ENCODE data around the gene SOBP. TPM values are rescaled to one million over a fixed set of nuclear protein-coding genes. Genes with fewer than 3 reads are reported as not detected.

SOBP gene
- total and polyA plus RNA-seq, 10 donors: 0.87 to 7.8 (median 4.9) TPM

DNA sequence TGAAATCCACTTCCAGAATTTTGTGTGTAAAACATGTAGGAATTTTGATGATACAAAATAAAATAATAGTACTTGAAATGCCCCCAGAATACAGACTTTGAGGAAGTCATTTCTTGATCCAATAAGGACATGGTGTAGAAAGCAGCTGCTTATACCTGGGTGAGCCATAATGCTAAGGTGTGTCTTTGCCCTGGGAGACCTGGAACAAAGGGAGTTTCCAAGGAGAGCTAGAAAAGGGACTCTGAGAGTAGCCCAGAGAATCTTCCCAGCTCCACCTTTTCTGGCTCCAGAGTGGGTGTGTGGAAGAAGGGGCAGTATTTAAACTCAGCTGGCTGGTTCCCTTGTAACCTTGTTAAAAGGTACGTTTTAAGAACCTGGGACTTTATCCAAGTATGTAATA is 77.7 kb downstream of the SOBP start:
- no peaks in the 10 kb centered on the region for H3K9me3 ChIP-seq
- WGBS, 5 donors: 71 to 93% (median 79%) methylated on average over 1 of the region's 1 CpG
- no peaks in the 10 kb centered on the region for H3K27me3 ChIP-seq (replicated peaks in 1 of 7)
- H3K4me1 ChIP-seq: no peaks in the 10 kb centered on the region
- no peaks in the 10 kb centered on the region for H3K36me3 ChIP-seq
- no peak for TF ChIP-seq CTCF (IDR thresholded peaks at IDR 0.05 in 8 of 11, conservative IDR thresholded peaks at IDR 0.05 in 3 of 11)
- no peak for TF ChIP-seq POLR2A (IDR thresholded peaks at IDR 0.05)
- no peak for TF ChIP-seq POLR2AphosphoS5 (IDR thresholded peaks at IDR 0.05)
- H3K4me3 ChIP-seq: no peak overlapping the region
- no peak overlapping the region for H3K27ac ChIP-seq
- intact Hi-C loops (cut with DNase I; ENCODE audit: low total_unique reads): no loop called here
- DNase-seq: no peak

- Histone ChIP-seq H3K9me3 (no peaks in the 10 kb centered on the region), H3K27me3 (replicated peaks in 1 of 7) (no peaks in the 10 kb centered on the region), H3K36me3 (no peaks in the 10 kb centered on the region), H3K27ac (no peak overlapping the region), H3K4me1 (no peaks in the 10 kb centered on the region), H3K4me3 (no peak overlapping the region)
- DNase-seq: no peak
- intact Hi-C loops (cut with DNase I; ENCODE audit: low total_unique reads): no loop called here
- 87 to 96% (median 90%) methylated on average over 9 of the region's 9 CpGs for WGBS, 5 donors
- TF ChIP-seq POLR2AphosphoS5 (IDR thresholded peaks at IDR 0.05) (no peak), POLR2A (IDR thresholded peaks at IDR 0.05) (no peak), CTCF (IDR thresholded peaks at IDR 0.05 in 8 of 11, conservative IDR thresholded peaks at IDR 0.05 in 3 of 11) (no peak)
Measured at GRCh38 chr6:107569473-107569872, 79.6 kb downstream of the SOBP start.

DNA sequence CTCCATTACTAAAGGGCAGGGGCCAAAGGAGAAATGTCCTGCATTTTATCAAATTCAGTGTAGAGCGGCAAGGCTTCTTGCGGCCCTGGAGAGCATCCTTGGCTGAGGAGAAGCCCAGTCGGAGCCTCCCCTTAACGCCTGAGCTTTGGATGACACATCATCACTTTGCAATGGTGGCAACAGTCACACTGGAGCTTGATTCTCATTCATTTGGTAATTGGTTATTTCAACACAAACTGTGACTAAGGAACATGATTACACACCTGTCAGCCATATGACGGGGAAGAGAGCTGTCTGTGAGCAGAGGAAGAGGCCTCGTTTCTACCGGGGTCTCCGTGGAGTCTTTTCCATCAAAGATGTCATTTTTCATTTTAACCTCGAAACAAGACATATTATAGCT is 81.4 kb downstream of the SOBP start:
- TF ChIP-seq CTCF (IDR thresholded peaks at IDR 0.05 in 8 of 11, conservative IDR thresholded peaks at IDR 0.05 in 3 of 11) (no peak), POLR2AphosphoS5 (IDR thresholded peaks at IDR 0.05) (no peak), POLR2A (IDR thresholded peaks at IDR 0.05) (no peak)
- Histone ChIP-seq H3K27me3 (replicated peaks in 1 of 7) (no peaks in the 10 kb centered on the region), H3K9me3 (no peaks in the 10 kb centered on the region), H3K36me3 (no peaks in the 10 kb centered on the region), H3K27ac (no peak overlapping the region), H3K4me3 (no peak overlapping the region), H3K4me1 (no peaks in the 10 kb centered on the region)
- no peak for DNase-seq
- intact Hi-C loops (cut with DNase I; ENCODE audit: low total_unique reads): no loop called here
- 89 to 97% (median 90%) methylated on average over 9 of the region's 9 CpGs for WGBS, 5 donors

DNA sequence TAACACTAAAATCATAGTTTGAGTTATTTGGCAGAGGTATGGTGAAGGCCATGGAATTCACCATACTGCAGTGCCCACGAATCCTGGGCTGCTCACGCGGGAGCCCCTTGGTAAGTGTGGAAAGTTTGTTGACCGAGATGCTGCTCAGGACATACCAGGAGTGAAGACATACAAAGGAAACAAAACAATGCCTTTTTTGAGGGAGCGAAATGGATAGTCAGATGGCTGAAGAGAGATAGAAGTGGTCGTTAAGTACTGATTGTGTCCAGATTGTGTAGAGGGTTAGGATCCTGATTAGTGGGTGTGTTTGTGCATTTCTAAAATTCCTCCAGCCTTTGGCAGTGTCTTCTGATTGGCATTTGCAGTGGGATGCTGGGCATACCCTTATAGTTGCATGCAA is 83.0 kb downstream of the SOBP start:
- Histone ChIP-seq H3K27me3 (replicated peaks in 1 of 7) (no peaks in the 10 kb centered on the region), H3K9me3 (no peaks in the 10 kb centered on the region), H3K27ac (no peak overlapping the region), H3K4me1 (no peaks in the 10 kb centered on the region), H3K36me3 (no peaks in the 10 kb centered on the region), H3K4me3 (no peak overlapping the region)
- intact Hi-C loops (cut with DNase I; ENCODE audit: low total_unique reads): no loop called here
- 83 to 93% (median 91%) methylated on average over 6 of the region's 6 CpGs for WGBS, 5 donors
- DNase-seq: no peak
- TF ChIP-seq POLR2A (IDR thresholded peaks at IDR 0.05) (no peak), CTCF (IDR thresholded peaks at IDR 0.05 in 8 of 11, conservative IDR thresholded peaks at IDR 0.05 in 3 of 11) (no peak), POLR2AphosphoS5 (IDR thresholded peaks at IDR 0.05) (no peak)
